Measurements from ENCODE around the gene SFT2D3. TPM values are rescaled to one million over a fixed set of nuclear protein-coding genes. Genes with fewer than 3 reads are reported as not detected.

The SFT2D3 gene, protein sequence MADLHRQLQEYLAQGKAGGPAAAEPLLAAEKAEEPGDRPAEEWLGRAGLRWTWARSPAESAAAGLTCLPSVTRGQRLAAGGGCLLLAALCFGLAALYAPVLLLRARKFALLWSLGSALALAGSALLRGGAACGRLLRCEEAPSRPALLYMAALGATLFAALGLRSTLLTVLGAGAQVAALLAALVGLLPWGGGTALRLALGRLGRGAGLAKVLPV
- total RNA-seq (1 to 10 TPM; 4.7 to 4.9 TPM), polyA plus RNA-seq (1 to 10 TPM in 1 of 2 donors, not detected in 1; 2.4 TPM)

DNA sequence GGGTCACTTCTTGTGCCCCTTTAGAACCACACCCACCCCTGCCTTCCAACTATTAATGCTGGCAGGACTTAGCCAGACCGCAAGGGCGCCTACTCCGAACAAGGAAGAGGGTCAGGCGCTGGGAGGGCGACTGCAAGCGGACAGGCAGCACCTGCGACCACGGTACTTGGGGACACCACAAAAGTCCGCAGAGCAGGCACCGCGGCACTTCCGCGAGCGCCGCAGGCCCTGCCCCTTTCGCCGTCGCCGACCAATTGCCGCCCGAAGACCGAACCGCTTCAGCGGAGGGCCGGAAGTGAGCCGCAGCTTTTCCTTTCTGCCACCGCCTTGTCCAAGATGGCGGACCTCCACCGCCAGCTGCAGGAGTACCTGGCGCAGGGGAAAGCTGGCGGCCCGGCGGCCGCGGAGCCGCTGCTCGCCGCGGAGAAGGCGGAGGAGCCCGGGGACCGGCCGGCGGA, at the start of gene SFT2D3:
SFT2D3 (plus strand) TSS at position 305 of the 458 bp plus-strand sequence; CDS start at position 337, 32 bp downstream.
- H3K9me3 ChIP-seq (ENCODE audit: control insufficient read depth in 4 of 4, low read length in 3 of 4): no peaks in the 10 kb centered on the region
- under 1% methylated on average over 44 of the region's 44 CpGs for WGBS
- H3K9ac ChIP-seq (ENCODE audit: low read depth in 1 of 2, low read length in 2 of 2): peak within 1 kb of the TSS; percentile 52 to 88
- H3K36me3 ChIP-seq (ENCODE audit: control insufficient read depth in 4 of 4, insufficient read depth in 3 of 4, low read depth in 1 of 4, low read length in 3 of 4): no peaks in the 10 kb centered on the region
- H3K4me3 ChIP-seq (ENCODE audit: low read depth in 1 of 3, low read length in 3 of 3): peak within 1 kb of the TSS; percentile 77 to 90 (median 89)
- DNase-seq (ENCODE audit: low spot score): peak; percentile 88
- peaks cover 13 to 38% (median 25%) of the 10 kb centered on the region in 4 donors for H3K4me1 ChIP-seq (ENCODE audit: control insufficient read depth in 4 of 4, insufficient read depth in 4 of 4, low read length in 3 of 4)
- peak within 1 kb of the TSS; percentile 91 to 96 for H3K27ac ChIP-seq (ENCODE audit: low read depth in 1 of 2, low read length in 2 of 2)
- TF ChIP-seq, protein P1, sequence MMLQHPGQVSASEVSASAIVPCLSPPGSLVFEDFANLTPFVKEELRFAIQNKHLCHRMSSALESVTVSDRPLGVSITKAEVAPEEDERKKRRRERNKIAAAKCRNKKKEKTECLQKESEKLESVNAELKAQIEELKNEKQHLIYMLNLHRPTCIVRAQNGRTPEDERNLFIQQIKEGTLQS (IDR thresholded peaks at IDR 0.05): no peak
- TF ChIP-seq, protein P2, sequence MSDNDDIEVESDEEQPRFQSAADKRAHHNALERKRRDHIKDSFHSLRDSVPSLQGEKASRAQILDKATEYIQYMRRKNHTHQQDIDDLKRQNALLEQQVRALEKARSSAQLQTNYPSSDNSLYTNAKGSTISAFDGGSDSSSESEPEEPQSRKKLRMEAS (IDR thresholded peaks at IDR 0.05): no peak
- TF ChIP-seq RAD21 (IDR thresholded peaks at IDR 0.05) (peak in 1 of 2 donors; percentile 45), SP1 (IDR thresholded peaks at IDR 0.05) (peak; percentile 62), GABPA (IDR thresholded peaks at IDR 0.05 in 1 of 2, conservative IDR thresholded peaks at IDR 0.05 in 1 of 2) (peak; percentile 44 to 85), TAF1 (conservative IDR thresholded peaks at IDR 0.05) (peak; percentile 98), FOXA1 (IDR thresholded peaks at IDR 0.05) (no peak), NR2F2 (IDR thresholded peaks at IDR 0.05) (peak; percentile 24), EGR1 (IDR thresholded peaks at IDR 0.05; ENCODE audit: low read depth in 2 of 2) (peak in 1 of 2 donors; percentile 48), HNF4G (IDR thresholded peaks at IDR 0.05) (no peak), YY1 (IDR thresholded peaks at IDR 0.05) (peak; percentile 98), JUND (IDR thresholded peaks at IDR 0.05) (no peak), HNF4A (conservative IDR thresholded peaks at IDR 0.05) (no peak)
- TF ChIP-seq, protein P3, sequence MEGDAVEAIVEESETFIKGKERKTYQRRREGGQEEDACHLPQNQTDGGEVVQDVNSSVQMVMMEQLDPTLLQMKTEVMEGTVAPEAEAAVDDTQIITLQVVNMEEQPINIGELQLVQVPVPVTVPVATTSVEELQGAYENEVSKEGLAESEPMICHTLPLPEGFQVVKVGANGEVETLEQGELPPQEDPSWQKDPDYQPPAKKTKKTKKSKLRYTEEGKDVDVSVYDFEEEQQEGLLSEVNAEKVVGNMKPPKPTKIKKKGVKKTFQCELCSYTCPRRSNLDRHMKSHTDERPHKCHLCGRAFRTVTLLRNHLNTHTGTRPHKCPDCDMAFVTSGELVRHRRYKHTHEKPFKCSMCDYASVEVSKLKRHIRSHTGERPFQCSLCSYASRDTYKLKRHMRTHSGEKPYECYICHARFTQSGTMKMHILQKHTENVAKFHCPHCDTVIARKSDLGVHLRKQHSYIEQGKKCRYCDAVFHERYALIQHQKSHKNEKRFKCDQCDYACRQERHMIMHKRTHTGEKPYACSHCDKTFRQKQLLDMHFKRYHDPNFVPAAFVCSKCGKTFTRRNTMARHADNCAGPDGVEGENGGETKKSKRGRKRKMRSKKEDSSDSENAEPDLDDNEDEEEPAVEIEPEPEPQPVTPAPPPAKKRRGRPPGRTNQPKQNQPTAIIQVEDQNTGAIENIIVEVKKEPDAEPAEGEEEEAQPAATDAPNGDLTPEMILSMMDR (IDR thresholded peaks at IDR 0.05; ENCODE audit: low read depth, low read length, missing input control): no peak
- TF ChIP-seq, protein P4, sequence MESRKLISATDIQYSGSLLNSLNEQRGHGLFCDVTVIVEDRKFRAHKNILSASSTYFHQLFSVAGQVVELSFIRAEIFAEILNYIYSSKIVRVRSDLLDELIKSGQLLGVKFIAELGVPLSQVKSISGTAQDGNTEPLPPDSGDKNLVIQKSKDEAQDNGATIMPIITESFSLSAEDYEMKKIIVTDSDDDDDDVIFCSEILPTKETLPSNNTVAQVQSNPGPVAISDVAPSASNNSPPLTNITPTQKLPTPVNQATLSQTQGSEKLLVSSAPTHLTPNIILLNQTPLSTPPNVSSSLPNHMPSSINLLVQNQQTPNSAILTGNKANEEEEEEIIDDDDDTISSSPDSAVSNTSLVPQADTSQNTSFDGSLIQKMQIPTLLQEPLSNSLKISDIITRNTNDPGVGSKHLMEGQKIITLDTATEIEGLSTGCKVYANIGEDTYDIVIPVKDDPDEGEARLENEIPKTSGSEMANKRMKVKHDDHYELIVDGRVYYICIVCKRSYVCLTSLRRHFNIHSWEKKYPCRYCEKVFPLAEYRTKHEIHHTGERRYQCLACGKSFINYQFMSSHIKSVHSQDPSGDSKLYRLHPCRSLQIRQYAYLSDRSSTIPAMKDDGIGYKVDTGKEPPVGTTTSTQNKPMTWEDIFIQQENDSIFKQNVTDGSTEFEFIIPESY (IDR thresholded peaks at IDR 0.05): no peak
- TF ChIP-seq, protein P5, sequence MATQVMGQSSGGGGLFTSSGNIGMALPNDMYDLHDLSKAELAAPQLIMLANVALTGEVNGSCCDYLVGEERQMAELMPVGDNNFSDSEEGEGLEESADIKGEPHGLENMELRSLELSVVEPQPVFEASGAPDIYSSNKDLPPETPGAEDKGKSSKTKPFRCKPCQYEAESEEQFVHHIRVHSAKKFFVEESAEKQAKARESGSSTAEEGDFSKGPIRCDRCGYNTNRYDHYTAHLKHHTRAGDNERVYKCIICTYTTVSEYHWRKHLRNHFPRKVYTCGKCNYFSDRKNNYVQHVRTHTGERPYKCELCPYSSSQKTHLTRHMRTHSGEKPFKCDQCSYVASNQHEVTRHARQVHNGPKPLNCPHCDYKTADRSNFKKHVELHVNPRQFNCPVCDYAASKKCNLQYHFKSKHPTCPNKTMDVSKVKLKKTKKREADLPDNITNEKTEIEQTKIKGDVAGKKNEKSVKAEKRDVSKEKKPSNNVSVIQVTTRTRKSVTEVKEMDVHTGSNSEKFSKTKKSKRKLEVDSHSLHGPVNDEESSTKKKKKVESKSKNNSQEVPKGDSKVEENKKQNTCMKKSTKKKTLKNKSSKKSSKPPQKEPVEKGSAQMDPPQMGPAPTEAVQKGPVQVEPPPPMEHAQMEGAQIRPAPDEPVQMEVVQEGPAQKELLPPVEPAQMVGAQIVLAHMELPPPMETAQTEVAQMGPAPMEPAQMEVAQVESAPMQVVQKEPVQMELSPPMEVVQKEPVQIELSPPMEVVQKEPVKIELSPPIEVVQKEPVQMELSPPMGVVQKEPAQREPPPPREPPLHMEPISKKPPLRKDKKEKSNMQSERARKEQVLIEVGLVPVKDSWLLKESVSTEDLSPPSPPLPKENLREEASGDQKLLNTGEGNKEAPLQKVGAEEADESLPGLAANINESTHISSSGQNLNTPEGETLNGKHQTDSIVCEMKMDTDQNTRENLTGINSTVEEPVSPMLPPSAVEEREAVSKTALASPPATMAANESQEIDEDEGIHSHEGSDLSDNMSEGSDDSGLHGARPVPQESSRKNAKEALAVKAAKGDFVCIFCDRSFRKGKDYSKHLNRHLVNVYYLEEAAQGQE (IDR thresholded peaks at IDR 0.05): peak; percentile 89
- H3K27me3 ChIP-seq (ENCODE audit: control insufficient read depth in 4 of 4, insufficient read depth in 4 of 4, low read length in 3 of 4): no peaks in the 10 kb centered on the region
